ENCODE results near the gene GNPDA1.

Gene GNPDA1

GRCh38 chr5:141951332-141951781 lies 61.5 kb downstream of the GNPDA1 start:
- DNase-seq: peak; percentile 84

Measured in islet precursor cell (in vitro differentiated cells).